ENCODE data around the gene CA11. TPM values are rescaled to one million over a fixed set of nuclear protein-coding genes. Genes with fewer than 3 reads are reported as not detected.

The CA11 gene
- total RNA-seq, 4 donors from 2014 or later = 11.9 to 16.5 (median 14.9) TPM

DNA sequence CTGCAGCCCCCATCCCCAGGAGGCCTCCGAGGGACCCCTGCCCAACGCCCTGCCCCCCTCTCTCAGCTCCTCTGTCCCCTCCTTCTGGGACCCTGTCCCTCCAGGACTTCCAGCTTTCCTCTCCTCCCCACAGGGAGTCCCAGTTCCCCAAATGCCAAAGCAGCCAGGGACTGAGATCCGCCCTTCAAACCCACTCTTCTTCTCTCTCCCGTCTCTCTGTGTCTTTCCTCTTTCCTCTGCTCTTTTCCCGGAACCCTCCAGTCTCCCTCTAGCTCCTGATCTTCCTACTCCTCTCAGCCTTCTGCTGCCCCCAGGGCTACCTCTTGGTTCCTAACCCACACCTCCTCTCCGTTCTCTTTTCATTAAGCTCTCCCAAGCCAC lies 377 bp downstream of the CA11 start:
- H3K36me3 ChIP-seq = no peaks in the 10 kb centered on the region
- no peaks in the 10 kb centered on the region for H3K9me3 ChIP-seq
- peak overlapping the region; percentile 89 to 94 (median 91) for H3K27ac ChIP-seq (replicated peaks in 1 of 4)
- H3K4me3 ChIP-seq = peak overlapping the region; percentile 63 to 73 (median 67)
- no peak for DNase-seq (ENCODE audit: extremely low spot score)
- intact Hi-C loops (cut with DNase I) = loop anchor here (10.0 kb wide), 2 partner anchors 149 to 199 kb away; no protein-coding TSS in a partner anchor
- no peaks in the 10 kb centered on the region for H3K27me3 ChIP-seq
- 0% methylated on average over 6 of the region's 6 CpGs for WGBS
- TF ChIP-seq EP300 (IDR thresholded peaks at IDR 0.05) = no peak
- no peak for TF ChIP-seq POLR2AphosphoS5 (IDR thresholded peaks at IDR 0.05)
- no peak for TF ChIP-seq POLR2A (IDR thresholded peaks at IDR 0.05; ENCODE audit: low read depth)
- TF ChIP-seq, protein P1, sequence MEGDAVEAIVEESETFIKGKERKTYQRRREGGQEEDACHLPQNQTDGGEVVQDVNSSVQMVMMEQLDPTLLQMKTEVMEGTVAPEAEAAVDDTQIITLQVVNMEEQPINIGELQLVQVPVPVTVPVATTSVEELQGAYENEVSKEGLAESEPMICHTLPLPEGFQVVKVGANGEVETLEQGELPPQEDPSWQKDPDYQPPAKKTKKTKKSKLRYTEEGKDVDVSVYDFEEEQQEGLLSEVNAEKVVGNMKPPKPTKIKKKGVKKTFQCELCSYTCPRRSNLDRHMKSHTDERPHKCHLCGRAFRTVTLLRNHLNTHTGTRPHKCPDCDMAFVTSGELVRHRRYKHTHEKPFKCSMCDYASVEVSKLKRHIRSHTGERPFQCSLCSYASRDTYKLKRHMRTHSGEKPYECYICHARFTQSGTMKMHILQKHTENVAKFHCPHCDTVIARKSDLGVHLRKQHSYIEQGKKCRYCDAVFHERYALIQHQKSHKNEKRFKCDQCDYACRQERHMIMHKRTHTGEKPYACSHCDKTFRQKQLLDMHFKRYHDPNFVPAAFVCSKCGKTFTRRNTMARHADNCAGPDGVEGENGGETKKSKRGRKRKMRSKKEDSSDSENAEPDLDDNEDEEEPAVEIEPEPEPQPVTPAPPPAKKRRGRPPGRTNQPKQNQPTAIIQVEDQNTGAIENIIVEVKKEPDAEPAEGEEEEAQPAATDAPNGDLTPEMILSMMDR (IDR thresholded peaks at IDR 0.05) = no peak
- peaks cover 17 to 29% (median 26%) of the 10 kb centered on the region in 4 donors for H3K4me1 ChIP-seq

DNA sequence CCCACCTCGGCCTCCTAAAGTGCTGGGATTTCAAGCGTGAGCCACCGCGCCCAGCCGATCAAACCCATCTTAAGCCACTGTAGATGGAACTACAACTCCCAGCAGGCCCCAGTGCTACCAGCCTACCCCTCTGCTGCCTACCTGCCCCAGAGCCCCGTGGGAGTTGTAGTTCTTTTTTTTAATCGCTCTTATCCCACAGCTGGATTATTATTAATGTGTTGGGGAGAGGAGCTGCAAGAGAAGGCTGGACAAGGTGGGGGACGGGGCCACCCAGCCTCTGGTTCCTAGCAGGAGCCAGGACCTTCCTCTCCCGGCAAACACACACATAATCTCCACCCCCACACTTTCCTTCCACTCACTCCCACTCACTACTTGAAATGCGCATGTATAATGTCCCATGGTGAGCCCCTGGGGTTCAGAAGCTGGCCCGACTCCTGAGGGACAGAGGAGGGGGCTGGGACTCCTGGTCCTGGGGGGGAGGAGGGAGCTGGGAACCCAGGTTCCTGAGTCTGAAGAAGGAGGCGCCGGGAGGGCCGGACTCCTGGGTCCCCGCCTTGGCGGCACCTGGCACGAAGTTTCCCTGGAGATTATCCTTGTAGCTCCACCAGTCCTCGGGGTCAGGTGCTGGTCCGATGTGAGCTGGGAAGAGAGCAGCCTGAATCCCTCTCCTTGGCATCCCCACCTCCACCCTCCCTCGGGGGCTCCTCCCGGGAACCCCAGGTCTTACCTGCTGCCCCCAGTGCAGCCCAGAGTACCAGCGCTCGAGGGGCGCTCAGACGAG lies 958 bp downstream of the CA11 start:
- H3K27ac ChIP-seq (replicated peaks in 1 of 4) = peak overlapping the region; percentile 89 to 94 (median 91)
- H3K9me3 ChIP-seq = no peaks in the 10 kb centered on the region
- H3K27me3 ChIP-seq = no peaks in the 10 kb centered on the region
- peak overlapping the region; percentile 63 to 73 (median 67) for H3K4me3 ChIP-seq
- TF ChIP-seq, protein P1 (IDR thresholded peaks at IDR 0.05) = peak in 1 of 3 experiments; percentile 4
- TF ChIP-seq EP300 (IDR thresholded peaks at IDR 0.05) (no peak), POLR2AphosphoS5 (IDR thresholded peaks at IDR 0.05) (peak; percentile 38 to 74), POLR2A (IDR thresholded peaks at IDR 0.05; ENCODE audit: low read depth) (no peak)
- H3K36me3 ChIP-seq = no peaks in the 10 kb centered on the region
- no peak for DNase-seq (ENCODE audit: extremely low spot score)
- WGBS = 0% methylated on average over 20 of the region's 25 CpGs
- peaks cover 17 to 29% (median 26%) of the 10 kb centered on the region in 4 donors for H3K4me1 ChIP-seq
- intact Hi-C loops (cut with DNase I) = loop anchor here (10.0 kb wide), 2 partner anchors 150 to 200 kb away; no protein-coding TSS in a partner anchor

DNA sequence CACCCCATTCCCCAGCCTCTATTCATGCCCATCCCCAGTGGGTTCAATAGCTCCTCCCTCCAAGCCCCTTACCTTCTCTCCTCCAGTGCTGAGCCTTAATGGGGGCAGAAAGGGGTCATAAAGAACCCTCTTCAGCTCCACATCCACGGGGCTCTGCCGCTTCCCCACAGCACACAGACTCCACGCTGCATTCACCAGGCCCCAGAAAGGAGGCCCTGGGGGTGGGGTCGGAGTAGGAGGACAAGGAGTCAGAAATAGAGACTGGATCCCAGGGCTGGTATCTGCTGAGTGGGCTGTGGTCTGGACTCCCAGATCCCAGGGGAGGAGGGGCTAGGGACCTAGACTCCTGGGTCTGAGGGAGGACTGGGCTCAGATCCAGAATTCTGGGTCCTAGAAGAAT lies 1.6 kb downstream of the CA11 start:
- intact Hi-C loops (cut with DNase I) = loop anchor here (10.0 kb wide), 2 partner anchors 150 to 200 kb away; no protein-coding TSS in a partner anchor
- 80% methylated on average over 4 of the region's 4 CpGs for WGBS
- no peaks in the 10 kb centered on the region for H3K9me3 ChIP-seq
- H3K36me3 ChIP-seq = no peaks in the 10 kb centered on the region
- DNase-seq (ENCODE audit: extremely low spot score) = no peak
- H3K4me1 ChIP-seq = peaks cover 17 to 29% (median 28%) of the 10 kb centered on the region in 4 donors
- TF ChIP-seq EP300 (IDR thresholded peaks at IDR 0.05) (no peak), POLR2AphosphoS5 (IDR thresholded peaks at IDR 0.05) (no peak), POLR2A (IDR thresholded peaks at IDR 0.05; ENCODE audit: low read depth) (no peak)
- TF ChIP-seq, protein P1 (IDR thresholded peaks at IDR 0.05) = no peak
- no peaks in the 10 kb centered on the region for H3K27me3 ChIP-seq
- H3K27ac ChIP-seq (replicated peaks in 1 of 4) = peak overlapping the region in 2 of 4 donors; percentile 89 to 94
- peak overlapping the region; percentile 63 to 73 (median 67) for H3K4me3 ChIP-seq

DNA sequence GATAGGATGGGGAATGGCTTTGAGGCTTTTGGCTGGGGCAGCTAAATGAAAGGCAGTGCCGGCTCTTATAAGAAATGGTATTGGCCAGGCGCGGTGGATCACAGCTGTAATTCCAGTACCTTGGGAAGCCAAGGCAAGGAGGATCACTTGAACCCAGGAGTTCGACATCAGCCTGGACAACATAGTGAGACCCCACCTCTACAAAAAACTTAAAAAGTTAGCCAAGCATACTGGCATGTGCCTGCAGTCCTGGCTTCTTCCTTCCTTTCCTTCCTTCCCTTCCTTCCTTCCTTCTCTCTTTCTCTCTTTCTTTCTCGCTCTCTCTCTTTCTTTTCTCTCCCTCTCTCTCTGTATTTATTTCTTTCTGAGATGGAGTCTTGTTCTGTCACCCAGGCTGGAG lies 3.1 kb downstream of the CA11 start:
- intact Hi-C loops (cut with DNase I) = loop anchor here (10.0 kb wide), 2 partner anchors 152 to 202 kb away; no protein-coding TSS in a partner anchor

More for the DNA sequence above, 3.1 kb downstream of the CA11 start:
- WGBS = 94% methylated on average over 5 of the region's 5 CpGs
- Histone ChIP-seq H3K27me3 (no peaks in the 10 kb centered on the region), H3K4me1 (peaks cover 23 to 43% (median 38%) of the 10 kb centered on the region in 4 donors), H3K36me3 (no peaks in the 10 kb centered on the region), H3K9me3 (no peaks in the 10 kb centered on the region), H3K4me3 (no peak overlapping the region), H3K27ac (replicated peaks in 1 of 4) (no peak overlapping the region)
- DNase-seq (ENCODE audit: extremely low spot score) = no peak
- no peak for TF ChIP-seq POLR2AphosphoS5 (IDR thresholded peaks at IDR 0.05)
- TF ChIP-seq POLR2A (IDR thresholded peaks at IDR 0.05; ENCODE audit: low read depth) = no peak
- TF ChIP-seq, protein P1 (IDR thresholded peaks at IDR 0.05) = no peak
- TF ChIP-seq EP300 (IDR thresholded peaks at IDR 0.05) = no peak

Measured in esophagus muscularis mucosa (tissue), 4 donors.